Fibroblast of lung (primary cell): ENCODE data around the gene KIAA1328.

ENCODE experiments used
- EZH2 ChIP-seq: IDR thresholded peaks from 2 replicates; pipeline ENCODE4 v1.5.1; 2012; ENCODE audit warnings: low read length, control low read depth, mild to moderate bottlenecking; ENCODE audit errors: missing control alignments
- TF ChIP-seq, protein P1 (sequence below), 2 donors: IDR thresholded peaks in 1 of 2; conservative IDR thresholded peaks in 1 of 2; 1 replicate in 1 of 2; 2 replicates in 1 of 2; pipeline ENCODE4 v1.5.1; 2011 to 2012; ENCODE audit warnings: low read length in 2 of 2, control low read depth in 1 of 2, inconsistent platforms in 1 of 2, low read depth in 1 of 2, mild to moderate bottlenecking in 1 of 2

- TF ChIP-seq, protein P1, sequence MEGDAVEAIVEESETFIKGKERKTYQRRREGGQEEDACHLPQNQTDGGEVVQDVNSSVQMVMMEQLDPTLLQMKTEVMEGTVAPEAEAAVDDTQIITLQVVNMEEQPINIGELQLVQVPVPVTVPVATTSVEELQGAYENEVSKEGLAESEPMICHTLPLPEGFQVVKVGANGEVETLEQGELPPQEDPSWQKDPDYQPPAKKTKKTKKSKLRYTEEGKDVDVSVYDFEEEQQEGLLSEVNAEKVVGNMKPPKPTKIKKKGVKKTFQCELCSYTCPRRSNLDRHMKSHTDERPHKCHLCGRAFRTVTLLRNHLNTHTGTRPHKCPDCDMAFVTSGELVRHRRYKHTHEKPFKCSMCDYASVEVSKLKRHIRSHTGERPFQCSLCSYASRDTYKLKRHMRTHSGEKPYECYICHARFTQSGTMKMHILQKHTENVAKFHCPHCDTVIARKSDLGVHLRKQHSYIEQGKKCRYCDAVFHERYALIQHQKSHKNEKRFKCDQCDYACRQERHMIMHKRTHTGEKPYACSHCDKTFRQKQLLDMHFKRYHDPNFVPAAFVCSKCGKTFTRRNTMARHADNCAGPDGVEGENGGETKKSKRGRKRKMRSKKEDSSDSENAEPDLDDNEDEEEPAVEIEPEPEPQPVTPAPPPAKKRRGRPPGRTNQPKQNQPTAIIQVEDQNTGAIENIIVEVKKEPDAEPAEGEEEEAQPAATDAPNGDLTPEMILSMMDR (conservative IDR thresholded peaks at IDR 0.05 in 1 of 2, IDR thresholded peaks at IDR 0.05 in 1 of 2; ENCODE audit: low read depth in 1 of 2, low read length in 2 of 2) = no peak
- TF ChIP-seq EZH2 = no peak
Observed at GRCh38 chr18:37012452-37012851, 183.5 kb downstream of the KIAA1328 start.
